ACC112 (cell line): ENCODE results near the gene CSNK2A3.
"Not testable (repeated sequence)": the region's sequence is repeated elsewhere in the genome, so short reads cannot be mapped to it uniquely, and the experiment has no call there.

ENCODE experiments used
- H2AFZ ChIP-seq: fragments of 200-600 bp; sonication (generic); one replicate; pipeline ENCODE4 v1.6.0; 2017; ENCODE audit warnings: antibody characterized with exemption, low read length; ENCODE audit not compliant: unreplicated experiment
- H3K27ac ChIP-seq: fragments of 200-600 bp; sonication (generic); 2 replicates; pipeline ENCODE4 v1.5.1; 2014; ENCODE audit warnings: low read depth, mild to moderate bottlenecking, antibody characterized with exemption, low read length, moderate library complexity
- H3K27me3 ChIP-seq: fragments of 200-600 bp; sonication (generic); 2 replicates; pipeline ENCODE4 v1.6.1; 2014; ENCODE audit warnings: mild to moderate bottlenecking, antibody characterized with exemption, low read length, moderate library complexity, mixed read lengths; ENCODE audit not compliant: insufficient read depth
- H3K36me3 ChIP-seq: fragments of 200-600 bp; sonication (generic); 2 replicates; pipeline ENCODE4 v1.6.1; 2016; ENCODE audit warnings: mild to moderate bottlenecking, antibody characterized with exemption, low read length, moderate library complexity, mixed read lengths; ENCODE audit not compliant: insufficient read depth
- H3K4me1 ChIP-seq: fragments of 200-600 bp; sonication (generic); one replicate; pipeline ENCODE4 v1.6.1; 2016; ENCODE audit warnings: low read length, mixed read lengths; ENCODE audit not compliant: insufficient read depth, unreplicated experiment, control insufficient read depth
- H3K4me3 ChIP-seq: fragments of 200-600 bp; sonication (generic); 2 replicates; pipeline ENCODE4 v1.5.1; 2014; ENCODE audit warnings: mild to moderate bottlenecking, low read depth, low read length
- H3K79me2 ChIP-seq: fragments of 200-600 bp; sonication (generic); one replicate; pipeline ENCODE4 v1.6.0; 2016; ENCODE audit warnings: low read length; ENCODE audit not compliant: control insufficient read depth, unreplicated experiment, insufficient read depth

The CSNK2A3 gene

DNA sequence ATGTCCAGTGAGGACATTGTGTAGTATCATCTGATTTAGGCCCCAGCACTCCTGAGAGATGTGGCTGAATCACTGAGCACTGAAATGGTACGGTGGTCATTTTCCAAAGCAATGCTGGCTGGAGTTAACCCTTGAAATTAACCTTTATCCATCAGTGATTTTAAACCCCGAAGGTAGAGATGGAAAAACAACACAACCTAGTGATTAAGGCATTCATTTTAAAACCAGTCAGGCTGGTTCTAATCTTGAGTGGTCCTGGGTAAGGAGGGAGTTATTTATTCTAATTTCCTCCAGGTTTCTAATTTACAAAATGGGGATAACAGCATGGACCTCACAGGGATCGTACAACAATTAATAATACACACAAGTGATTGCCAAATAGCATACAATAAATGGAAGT is 6.6 kb upstream of the CSNK2A3 start:
- H2AFZ ChIP-seq = no peak overlapping the region
- no peaks in the 10 kb centered on the region for H3K4me1 ChIP-seq
- peaks cover 43% of the 10 kb centered on the region for H3K27me3 ChIP-seq
- no peaks in the 10 kb centered on the region for H3K36me3 ChIP-seq
- no peak overlapping the region for H3K27ac ChIP-seq
- no peak overlapping the region for H3K4me3 ChIP-seq
- no peaks in the 10 kb centered on the region for H3K79me2 ChIP-seq

DNA sequence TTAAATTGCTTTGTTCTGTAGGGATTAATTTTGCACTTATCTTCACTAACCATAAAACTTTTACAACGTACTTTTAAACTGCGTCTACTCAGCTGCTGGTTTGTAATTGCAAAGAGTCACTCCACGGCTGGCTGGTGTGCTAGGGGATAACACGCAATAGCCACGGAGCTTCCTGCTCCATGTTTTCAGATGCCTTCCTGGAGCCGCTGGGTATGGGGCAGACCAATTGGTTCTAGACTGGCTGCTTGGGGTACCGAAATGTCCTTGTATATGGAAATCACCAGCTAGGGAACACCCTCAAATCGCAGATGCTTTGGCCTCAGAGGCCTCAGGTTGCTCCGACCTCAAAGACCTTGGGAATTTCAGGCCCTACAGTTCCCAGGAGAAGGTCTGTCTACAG is 3.8 kb upstream of the CSNK2A3 start:
- Histone ChIP-seq H3K27me3 (peaks cover 39% of the 10 kb centered on the region), H3K4me3 (no peak overlapping the region), H3K36me3 (no peaks in the 10 kb centered on the region), H3K27ac (no peak overlapping the region), H3K79me2 (no peaks in the 10 kb centered on the region), H3K4me1 (no peaks in the 10 kb centered on the region), H2AFZ (no peak overlapping the region)

GRCh38 chr11:11351851-11352250 is 1.2 kb downstream of the CSNK2A3 start:
- peaks cover 31% of the 10 kb centered on the region for H3K27me3 ChIP-seq
- H3K4me1 ChIP-seq, H3K4me3 ChIP-seq, H2AFZ ChIP-seq, H3K27ac ChIP-seq, H3K79me2 ChIP-seq, H3K36me3 ChIP-seq: not testable (repeated sequence)

GRCh38 chr11:11351042-11351586 is 1.9 kb downstream of the CSNK2A3 start:
- Histone ChIP-seq H3K27me3 (peaks cover 35% of the 10 kb centered on the region; the same call in 1 of the 2 replicates), H3K79me2 (no peaks in the 10 kb centered on the region), H3K27ac (no peak overlapping the region), H3K4me3 (no peak overlapping the region), H3K4me1 (peaks cover 9% of the 10 kb centered on the region), H2AFZ (no peak overlapping the region), H3K36me3 (no peaks in the 10 kb centered on the region)

DNA sequence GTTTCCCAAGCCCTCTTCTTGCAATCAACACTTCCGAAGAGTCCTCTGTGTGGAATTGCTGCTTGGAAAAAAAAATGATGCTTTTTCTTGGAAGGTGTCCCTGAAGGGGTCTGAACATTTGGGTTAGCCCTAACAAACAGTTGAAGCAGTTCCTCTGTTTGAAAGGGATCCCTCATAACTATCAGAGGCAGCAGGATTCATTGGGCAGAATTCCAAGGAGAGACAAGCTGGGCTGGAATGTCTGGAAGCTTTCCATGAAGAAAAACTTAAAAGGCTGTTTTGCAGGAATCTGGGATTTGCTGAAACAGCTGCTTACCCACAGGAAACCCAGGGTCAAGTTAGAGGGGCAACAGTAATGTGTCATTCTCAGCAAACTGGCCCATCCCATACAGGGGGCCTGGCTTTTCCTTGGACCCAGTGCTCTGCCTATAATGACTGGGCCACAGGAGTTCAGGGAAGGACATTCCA is 3.1 kb downstream of the CSNK2A3 start:
- H3K27me3 ChIP-seq = peaks cover 28% of the 10 kb centered on the region; the same call in 1 of the 2 replicates
- no peak overlapping the region for H3K4me3 ChIP-seq
- no peaks in the 10 kb centered on the region for H3K36me3 ChIP-seq
- H3K4me1 ChIP-seq = peaks cover 9% of the 10 kb centered on the region
- no peak overlapping the region for H2AFZ ChIP-seq
- no peaks in the 10 kb centered on the region for H3K79me2 ChIP-seq
- no peak overlapping the region for H3K27ac ChIP-seq

DNA sequence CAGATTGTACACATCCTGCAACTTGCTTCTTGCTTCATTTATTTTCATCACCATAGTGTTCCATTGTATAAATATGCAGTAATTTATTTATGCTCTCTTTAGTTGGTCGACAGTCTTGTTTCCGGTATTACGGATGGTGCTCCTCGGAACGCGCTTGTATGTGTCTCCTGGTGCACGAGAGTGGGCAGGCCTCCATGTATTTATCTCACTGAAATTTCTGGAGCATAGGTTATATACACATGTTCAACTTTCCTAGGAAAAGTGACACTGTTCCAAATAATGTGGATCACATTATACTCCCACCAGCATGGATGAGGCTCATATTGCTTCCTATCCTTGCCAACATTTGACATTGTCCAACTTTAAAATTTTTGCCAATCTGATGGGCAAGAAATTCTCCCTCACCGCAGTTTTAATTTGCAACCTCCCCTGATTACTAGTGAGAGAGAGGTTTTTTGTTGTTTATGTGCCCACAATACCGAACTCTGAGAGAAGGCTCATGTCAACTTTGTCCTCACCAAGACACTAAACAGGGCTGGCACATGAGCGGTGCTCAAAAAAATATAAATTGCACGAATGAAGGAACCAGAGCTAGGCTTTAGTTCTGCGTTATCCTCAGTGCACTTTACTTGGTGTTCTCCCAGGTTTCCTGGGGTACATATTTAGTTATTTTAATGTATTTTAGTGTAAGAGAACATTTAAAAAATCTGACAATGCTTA is 3.8 kb downstream of the CSNK2A3 start:
- Histone ChIP-seq H3K4me1 (peaks cover 9% of the 10 kb centered on the region), H3K4me3 (no peak overlapping the region), H2AFZ (no peak overlapping the region), H3K27ac (no peak overlapping the region), H3K27me3 (peaks cover 26% of the 10 kb centered on the region; the same call in 1 of the 2 replicates), H3K79me2 (no peaks in the 10 kb centered on the region), H3K36me3 (no peaks in the 10 kb centered on the region)

DNA sequence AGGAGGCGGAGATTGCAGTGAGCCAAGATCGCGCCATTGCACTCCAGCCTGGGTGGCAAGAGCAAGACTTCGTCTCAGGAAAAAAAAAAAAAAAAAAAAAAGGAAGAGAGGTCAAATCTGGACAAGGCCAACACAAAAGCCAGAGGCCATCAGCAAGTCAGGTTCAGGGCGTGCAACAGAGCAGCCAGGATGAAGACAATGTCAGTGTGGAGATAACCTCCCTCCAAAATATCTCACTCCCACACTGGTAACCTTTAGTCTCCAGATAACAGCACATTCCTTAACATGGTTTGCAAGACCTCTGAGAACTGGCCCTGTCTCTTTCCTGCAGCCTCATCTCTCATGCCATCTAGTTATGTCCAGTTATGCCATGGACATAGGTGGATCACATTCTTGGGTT is 4.7 kb downstream of the CSNK2A3 start:
- peaks cover 32% of the 10 kb centered on the region for H3K27me3 ChIP-seq
- no peak overlapping the region for H3K27ac ChIP-seq
- no peak overlapping the region for H2AFZ ChIP-seq
- no peaks in the 10 kb centered on the region for H3K36me3 ChIP-seq
- peaks cover 9% of the 10 kb centered on the region for H3K4me1 ChIP-seq
- no peaks in the 10 kb centered on the region for H3K79me2 ChIP-seq
- H3K4me3 ChIP-seq = no peak overlapping the region

GRCh38 chr11:11347592-11347991 is 5.5 kb downstream of the CSNK2A3 start:
- no peaks in the 10 kb centered on the region for H3K36me3 ChIP-seq
- H3K79me2 ChIP-seq = no peaks in the 10 kb centered on the region
- peaks cover 9% of the 10 kb centered on the region for H3K4me1 ChIP-seq
- H3K4me3 ChIP-seq = no peak overlapping the region
- no peak overlapping the region for H2AFZ ChIP-seq
- no peak overlapping the region for H3K27ac ChIP-seq
- H3K27me3 ChIP-seq = peaks cover 32% of the 10 kb centered on the region

DNA sequence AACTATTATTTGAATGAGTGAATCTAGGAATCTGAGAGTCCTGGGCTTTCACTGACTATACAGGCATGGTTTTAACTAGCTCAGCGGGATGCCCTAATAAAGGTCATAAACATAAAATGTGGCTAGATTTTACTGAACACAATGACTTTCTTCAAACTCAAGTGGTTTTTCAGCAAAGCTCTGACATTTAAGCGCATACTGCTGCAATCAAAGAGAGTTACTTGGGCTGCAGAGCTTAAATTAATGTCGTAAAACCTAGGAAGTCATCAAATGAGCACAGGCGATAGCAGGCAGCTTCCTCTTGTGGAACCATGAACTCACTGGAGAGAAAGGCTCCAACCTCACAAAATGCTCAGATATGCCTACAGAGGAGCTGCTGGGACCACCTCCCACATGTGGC is 6.7 kb downstream of the CSNK2A3 start:
- peaks cover 35% of the 10 kb centered on the region for H3K27me3 ChIP-seq
- H3K27ac ChIP-seq = no peak overlapping the region
- peaks cover 9% of the 10 kb centered on the region for H3K4me1 ChIP-seq
- H3K79me2 ChIP-seq = no peaks in the 10 kb centered on the region
- no peak overlapping the region for H2AFZ ChIP-seq
- H3K4me3 ChIP-seq = no peak overlapping the region
- H3K36me3 ChIP-seq = no peaks in the 10 kb centered on the region

- Histone ChIP-seq H3K4me1 (peaks cover 4% of the 10 kb centered on the region), H3K27ac (no peak overlapping the region), H3K27me3 (peaks cover 33% of the 10 kb centered on the region), H3K79me2 (no peaks in the 10 kb centered on the region), H2AFZ (no peak overlapping the region), H3K4me3 (no peak overlapping the region), H3K36me3 (no peaks in the 10 kb centered on the region)
These were observed 8.0 kb downstream of the CSNK2A3 start for GRCh38 chr11:11345099-11345498.

- H3K27ac ChIP-seq = no peak overlapping the region
- no peak overlapping the region for H2AFZ ChIP-seq
- peaks cover 31% of the 10 kb centered on the region for H3K27me3 ChIP-seq
- no peaks in the 10 kb centered on the region for H3K4me1 ChIP-seq
- H3K79me2 ChIP-seq = no peaks in the 10 kb centered on the region
- H3K36me3 ChIP-seq = no peaks in the 10 kb centered on the region
- H3K4me3 ChIP-seq = no peak overlapping the region
These were observed 9.0 kb downstream of the CSNK2A3 start for GRCh38 chr11:11344045-11344444.
